Right atrium auricular region (tissue), 2 donors: ENCODE results near the gene ADD1. TPM values are rescaled to one million over a fixed set of nuclear protein-coding genes. Genes with fewer than 3 reads are reported as not detected.

Source experiments
- DNase-seq: peaks from one replicate; pipeline ENCODE4 v3.0.0-alpha.2; 2019; ENCODE audit warnings: low spot score
- H3K27ac ChIP-seq, 2 donors: fragments of 200-600 bp; sonication (generic); 1 replicate in 1 of 2; 2 replicates in 1 of 2; pipeline ENCODE4 v1.5.1; 2016 to 2019
- H3K27me3 ChIP-seq, 2 donors: fragments of 200-600 bp; sonication (generic); one replicate each; pipeline versions ENCODE4 v1.5.1 to v1.6.0; 2017 to 2019
- H3K36me3 ChIP-seq: fragments of 200-600 bp; sonication (generic); one replicate; pipeline ENCODE4 v1.5.1; 2016
- H3K4me1 ChIP-seq, 2 donors: fragments of 200-600 bp; sonication (generic); one replicate each; pipeline versions ENCODE4 v1.5.1 to v1.6.0; 2017 to 2019
- H3K4me3 ChIP-seq, 2 donors: fragments of 200-600 bp; sonication (generic); 1 replicate in 1 of 2; 2 replicates in 1 of 2; pipeline ENCODE4 v1.5.1; 2017 to 2019; ENCODE audit warnings: mild to moderate bottlenecking in 1 of 2, moderate library complexity in 1 of 2
- H3K9me3 ChIP-seq, 2 donors: fragments of 200-600 bp; sonication (generic); one replicate each; pipeline ENCODE4 v1.5.1; 2019
- CTCF ChIP-seq, 2 donors: fragments of 200-600 bp; sonication (generic); IDR thresholded peaks; one replicate each; pipeline ENCODE4 v1.5.1; 2019; ENCODE audit warnings: antibody characterized with exemption in 2 of 2
- total RNA-seq, 2 donors: library from RNA; depleted of rRNA; stranded (reverse); fragments of >200 nt; gene quantifications; one replicate each; pipeline ENCODE4 v1.1.0, GENCODE V29; 2016

The ADD1 gene
- total RNA-seq, 2 donors from 2014 or later, result 171 to 196 TPM

- Histone ChIP-seq H3K9me3 (no peaks in the 10 kb centered on the region), H3K4me1 (peaks cover 0 to 23% of the 10 kb centered on the region in 2 donors), H3K36me3 (peaks cover 19% of the 10 kb centered on the region), H3K27me3 (no peaks in the 10 kb centered on the region), H3K27ac (peak overlapping the region; percentile 34 to 44), H3K4me3 (peak overlapping the region in 1 of 2 donors; percentile 23)
- no peak for DNase-seq
- TF ChIP-seq CTCF (IDR thresholded peaks at IDR 0.05), result no peak
These were observed 6.3 kb upstream of the ADD1 start for GRCh38 chr4:2837110-2837903.

- H3K36me3 ChIP-seq, result peaks cover 14% of the 10 kb centered on the region
- peaks cover 0 to 29% of the 10 kb centered on the region in 2 donors for H3K4me1 ChIP-seq
- DNase-seq, result peak; percentile 78
- H3K4me3 ChIP-seq, result peak overlapping the region in 1 of 2 donors; percentile 23
- peak overlapping the region; percentile 34 to 44 for H3K27ac ChIP-seq
- no peaks in the 10 kb centered on the region for H3K9me3 ChIP-seq
- no peaks in the 10 kb centered on the region for H3K27me3 ChIP-seq
- no peak for TF ChIP-seq CTCF (IDR thresholded peaks at IDR 0.05)
These were observed 5.6 kb upstream of the ADD1 start for GRCh38 chr4:2837904-2838496.

- peaks cover 0 to 31% of the 10 kb centered on the region in 2 donors for H3K4me1 ChIP-seq
- no peak for TF ChIP-seq CTCF (IDR thresholded peaks at IDR 0.05)
- no peaks in the 10 kb centered on the region for H3K9me3 ChIP-seq
- no peak overlapping the region for H3K27ac ChIP-seq
- H3K36me3 ChIP-seq, result peaks cover 4% of the 10 kb centered on the region
- H3K4me3 ChIP-seq, result no peak overlapping the region
- no peaks in the 10 kb centered on the region for H3K27me3 ChIP-seq
- no peak for DNase-seq
These were observed 4.6 kb upstream of the ADD1 start for GRCh38 chr4:2839060-2839459.

GRCh38 chr4:2842687-2843262 lies 869 bp upstream of the ADD1 start:
- no peak for DNase-seq
- TF ChIP-seq CTCF (IDR thresholded peaks at IDR 0.05), result no peak
- Histone ChIP-seq H3K27ac (peak overlapping the region; percentile 91 to 93), H3K36me3 (no peaks in the 10 kb centered on the region), H3K9me3 (no peaks in the 10 kb centered on the region), H3K27me3 (no peaks in the 10 kb centered on the region), H3K4me1 (peaks cover 0 to 39% of the 10 kb centered on the region in 2 donors), H3K4me3 (peak overlapping the region; percentile 87 to 96)

GRCh38 chr4:2843941-2844584 lies 419 bp downstream of the ADD1 start:
- DNase-seq, result peak; percentile 66
- no peak for TF ChIP-seq CTCF (IDR thresholded peaks at IDR 0.05)
- Histone ChIP-seq H3K9me3 (no peaks in the 10 kb centered on the region), H3K36me3 (no peaks in the 10 kb centered on the region), H3K4me3 (peak overlapping the region; percentile 87 to 96), H3K4me1 (peaks cover 0 to 43% of the 10 kb centered on the region in 2 donors), H3K27ac (peak overlapping the region; percentile 91 to 93), H3K27me3 (no peaks in the 10 kb centered on the region)
